HG03469 (cell line): ENCODE data around the gene OLFM1.

Experiments used
- ATAC-seq: cut with Tn5 transposase; IDR thresholded peaks from one replicate; pipeline ENCODE4 v1.9.1; 2021; ENCODE audit warnings: mild to moderate bottlenecking, moderate library complexity, moderate number of reproducible peaks; ENCODE audit not compliant: unreplicated experiment

Gene OLFM1

DNA sequence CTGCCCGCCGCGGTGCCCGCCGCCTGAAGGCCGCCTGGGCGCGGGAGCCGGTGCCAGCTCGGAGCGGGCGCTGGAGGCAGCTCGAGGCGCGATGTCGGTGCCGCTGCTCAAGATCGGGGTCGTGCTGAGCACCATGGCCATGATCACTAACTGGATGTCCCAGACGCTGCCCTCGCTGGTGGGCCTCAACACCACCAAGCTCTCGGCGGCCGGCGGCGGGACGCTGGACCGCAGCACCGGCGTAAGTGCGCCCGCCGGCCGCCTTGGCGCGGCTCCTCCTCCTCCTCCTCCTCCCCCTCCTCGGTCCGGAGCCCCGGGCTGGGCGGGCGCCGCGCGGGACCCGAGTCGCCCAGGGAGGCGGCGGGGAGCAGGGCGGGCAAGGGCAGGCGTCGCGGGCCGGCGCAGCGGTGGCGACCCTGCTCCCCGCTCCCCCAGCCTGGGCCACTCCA, 455 bp downstream of the OLFM1 start:
- ATAC-seq: no peak

GRCh38 chr9:135088348-135088978, 995 bp downstream of the OLFM1 start:
- no peak for ATAC-seq

DNA sequence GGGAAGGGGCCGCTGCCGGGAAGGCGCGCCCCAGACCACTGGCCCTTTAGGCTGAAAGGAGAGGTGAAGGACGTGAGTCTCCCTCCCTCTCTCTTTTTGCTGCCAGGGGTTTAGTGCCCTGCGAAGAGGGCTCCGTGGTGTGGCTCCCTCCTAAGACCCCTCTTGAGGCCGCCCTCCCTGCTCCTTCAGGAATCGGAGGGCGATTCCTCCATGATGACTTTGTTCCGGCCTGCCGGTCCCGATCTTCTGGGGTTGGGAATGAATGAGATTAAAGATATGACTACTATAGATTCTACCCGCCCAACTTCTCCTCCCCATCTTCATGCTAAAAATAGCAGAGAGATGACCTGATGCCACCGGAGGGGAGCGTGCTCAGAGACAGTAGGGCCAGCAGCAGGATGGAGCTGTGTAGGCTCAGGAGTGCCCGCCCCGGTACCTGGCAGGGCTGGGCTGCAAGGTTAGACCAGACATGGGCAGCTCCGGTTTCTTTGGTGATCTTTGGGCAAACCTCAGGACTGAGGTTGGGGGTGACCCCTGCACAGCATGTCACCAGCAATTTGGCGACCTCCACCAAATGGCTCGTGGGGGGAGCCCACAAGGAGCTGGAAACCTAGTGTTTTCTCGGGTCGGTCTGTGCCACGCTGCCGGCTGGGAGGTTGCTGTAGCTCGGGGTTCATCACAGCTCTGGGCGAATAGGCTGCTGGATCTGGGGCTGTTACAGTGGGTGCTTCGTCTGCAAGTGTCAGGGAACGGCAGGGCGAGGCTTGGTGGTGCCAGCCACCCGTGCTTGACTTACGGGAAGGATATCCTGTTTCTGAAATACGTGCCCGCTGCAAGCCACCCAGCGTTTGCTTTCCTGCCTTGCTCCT, 1.7 kb downstream of the OLFM1 start:
- ATAC-seq: no peak

DNA sequence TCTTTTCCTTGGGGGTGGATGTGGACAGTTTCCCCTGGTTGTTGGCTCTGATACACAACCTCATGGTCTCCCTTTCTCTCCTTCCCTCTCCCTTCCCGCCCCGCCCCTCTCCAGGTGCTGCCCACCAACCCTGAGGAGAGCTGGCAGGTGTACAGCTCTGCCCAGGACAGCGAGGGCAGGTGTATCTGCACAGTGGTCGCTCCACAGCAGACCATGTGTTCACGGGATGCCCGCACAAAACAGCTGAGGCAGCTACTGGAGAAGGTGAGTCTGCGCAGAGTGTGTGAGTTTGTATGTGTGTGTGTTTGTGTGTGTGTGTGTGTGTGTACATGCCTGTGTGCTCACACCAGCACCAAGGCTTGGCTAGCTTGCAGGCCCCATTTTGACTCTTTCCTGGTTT, 2.6 kb downstream of the OLFM1 start:
- no peak for ATAC-seq

GRCh38 chr9:135090547-135090946, 3.1 kb downstream of the OLFM1 start:
- ATAC-seq: no peak

GRCh38 chr9:135091545-135091944, 4.1 kb downstream of the OLFM1 start:
- ATAC-seq: no peak

- no peak for ATAC-seq
Measured at GRCh38 chr9:135093111-135093510, 5.6 kb downstream of the OLFM1 start.

- no peak for ATAC-seq
Measured at GRCh38 chr9:135093911-135094584, 6.6 kb downstream of the OLFM1 start.

- no peak for ATAC-seq
Measured at GRCh38 chr9:135095470-135096407, 8.3 kb downstream of the OLFM1 start.

DNA sequence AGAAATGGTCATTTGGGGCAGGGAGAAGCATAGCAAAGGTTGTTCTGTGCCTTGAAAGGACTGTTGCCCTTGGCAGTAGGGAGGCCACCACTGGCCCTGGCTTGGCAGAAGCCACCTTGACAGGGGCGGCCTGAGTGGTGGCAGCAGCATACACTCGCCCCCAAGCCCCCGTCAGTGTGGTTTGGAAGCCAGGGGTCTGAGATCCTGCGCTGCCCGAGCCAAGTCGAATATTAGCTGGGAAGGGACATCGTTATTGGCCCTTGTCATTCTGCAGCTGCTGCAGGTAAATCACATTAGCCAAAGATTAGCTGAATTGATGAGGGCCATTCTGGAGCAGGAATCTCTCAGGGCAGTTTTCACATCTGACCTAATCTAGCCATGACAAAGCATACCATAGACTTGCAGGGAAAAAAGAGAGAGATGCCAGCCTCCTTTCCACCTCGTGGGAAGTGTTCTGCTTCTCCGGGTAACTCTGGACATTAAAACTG, 9.0 kb downstream of the OLFM1 start:
- no peak for ATAC-seq

GRCh38 chr9:135098400-135099105, 11.1 kb downstream of the OLFM1 start:
- ATAC-seq: no peak

DNA sequence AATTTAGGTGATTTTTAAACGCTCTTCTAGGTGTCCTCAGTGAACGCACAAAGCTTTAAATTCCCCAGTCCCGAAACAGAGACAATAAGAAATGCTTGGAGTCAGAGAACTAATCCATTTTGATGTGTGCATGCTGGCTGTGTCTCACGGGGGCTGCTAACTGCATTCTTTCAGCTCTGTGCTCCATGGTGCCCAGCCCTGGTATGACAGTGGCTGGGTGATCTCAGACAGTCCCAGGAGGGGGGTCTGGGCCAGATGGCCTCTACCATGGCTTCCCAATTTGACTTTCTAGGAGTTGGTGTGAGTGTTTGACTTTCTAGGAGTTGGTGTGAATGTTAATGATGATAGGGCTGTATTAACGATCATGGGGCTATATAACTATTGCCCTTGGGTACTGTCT, 12.1 kb downstream of the OLFM1 start:
- no peak for ATAC-seq

GRCh38 chr9:135100241-135100681, 12.8 kb downstream of the OLFM1 start:
- ATAC-seq: no peak

- ATAC-seq: no peak
Measured at GRCh38 chr9:135100725-135101410, 13.4 kb downstream of the OLFM1 start.

GRCh38 chr9:135101486-135101885, 14.0 kb downstream of the OLFM1 start:
- no peak for ATAC-seq

- ATAC-seq: no peak
Measured at GRCh38 chr9:135101926-135102325, 14.5 kb downstream of the OLFM1 start.

DNA sequence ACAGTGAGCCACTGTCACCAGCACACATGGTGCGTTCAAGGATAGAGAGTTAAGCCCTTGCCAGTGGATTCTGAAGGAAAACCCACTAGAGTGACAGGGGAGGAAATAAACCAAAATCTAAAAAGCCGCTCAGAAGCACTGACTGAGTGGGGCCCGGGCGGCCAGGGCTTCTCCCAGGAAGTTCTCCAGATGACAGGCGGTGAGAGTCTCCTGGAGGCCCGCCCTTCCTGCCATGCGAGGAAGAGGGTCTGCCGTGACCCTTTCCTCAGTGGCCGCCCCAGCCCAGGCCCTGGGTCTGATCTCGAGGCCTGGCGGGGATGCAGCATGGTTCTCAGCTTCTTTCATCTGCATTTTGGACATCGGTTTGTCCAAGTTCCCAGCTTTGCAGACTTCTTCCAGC, 14.9 kb downstream of the OLFM1 start:
- no peak for ATAC-seq

GRCh38 chr9:135103001-135103446, 15.6 kb downstream of the OLFM1 start:
- no peak for ATAC-seq
